GM19238 (cell line): ENCODE measurements around the gene ASB13.

Experiments used
- DNase-seq: peaks from one replicate; pipeline ENCODE4 v3.0.0; 2011; ENCODE audit warnings: low spot score; ENCODE audit not compliant: insufficient read length

The ASB13 gene

DNA sequence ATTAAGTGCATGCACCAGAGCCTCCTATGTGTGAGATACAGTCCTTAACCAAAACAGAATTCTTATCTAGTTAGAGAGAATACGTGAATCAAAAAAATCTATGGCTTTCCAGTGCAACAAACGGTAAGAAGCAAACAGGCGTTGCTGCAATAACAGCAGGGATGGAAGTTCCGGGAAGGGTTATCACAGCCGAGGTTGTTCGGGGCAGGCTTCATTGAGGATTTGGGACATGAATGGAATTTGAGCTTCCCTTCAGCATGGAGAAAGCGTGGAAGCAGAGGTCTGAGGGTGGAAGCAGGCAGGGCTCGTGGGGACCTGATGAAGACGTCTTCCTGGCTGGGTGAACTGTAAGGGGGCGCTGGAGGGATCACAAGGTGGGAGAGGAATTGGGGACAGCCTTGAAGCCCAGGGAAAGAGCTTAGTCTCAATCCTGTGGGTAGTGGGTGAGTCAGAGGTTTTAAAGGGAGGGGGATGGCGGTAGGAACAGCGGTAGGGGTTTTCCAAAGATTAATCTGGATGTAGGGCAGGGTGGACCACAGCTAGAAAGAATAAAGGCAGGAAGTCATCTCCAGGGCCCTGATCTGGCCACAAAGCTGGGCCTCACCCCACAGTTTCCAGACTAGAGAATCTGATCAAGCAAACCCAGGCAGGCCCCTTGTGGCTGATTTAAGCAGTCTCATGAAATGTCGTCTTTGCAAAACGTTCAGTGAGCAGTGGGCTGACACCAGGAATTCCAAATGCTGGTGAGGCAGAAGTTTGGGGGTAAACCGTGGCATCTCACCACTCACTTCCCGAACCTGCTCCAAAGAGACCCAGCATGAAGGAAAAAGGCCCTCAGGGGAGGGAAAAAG, 76.5 kb downstream of the ASB13 start:
- DNase-seq: no peak

DNA sequence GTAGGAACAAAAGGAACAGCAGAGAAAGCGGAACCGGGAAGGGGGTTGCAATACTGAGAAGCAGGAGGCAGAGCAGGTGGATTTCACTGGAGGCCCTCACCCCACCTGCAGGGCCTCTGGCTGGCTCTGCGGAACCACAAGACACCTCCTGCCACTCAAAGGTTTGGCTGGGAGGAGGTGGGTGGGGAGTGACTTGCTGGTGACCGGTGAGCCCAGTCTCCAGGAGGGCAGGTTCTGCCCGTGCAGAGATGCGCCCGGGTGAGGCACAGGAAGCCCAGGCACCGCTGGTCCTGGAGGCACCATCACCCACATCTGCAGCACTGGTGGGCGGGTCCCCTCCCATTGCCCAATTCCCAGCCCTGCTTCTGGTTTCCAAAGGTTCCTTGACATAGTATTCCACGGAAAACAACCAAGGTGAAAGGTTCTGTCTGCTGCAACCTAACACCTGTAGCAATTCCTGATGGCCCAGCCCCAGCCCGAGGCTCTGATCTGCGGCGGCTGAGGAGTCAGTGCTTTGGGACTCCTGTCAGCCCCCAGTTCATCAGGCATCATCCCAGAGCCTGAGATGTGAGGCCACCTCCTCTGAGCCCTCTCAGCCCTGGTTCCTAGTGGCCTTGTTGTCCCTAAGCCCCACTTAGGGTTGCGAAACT, 77.3 kb downstream of the ASB13 start:
- DNase-seq: no peak
